ENCODE data around the gene MAMDC4.
A peak's percentile ranks its signal among the peaks of the same experiment; 100 is the strongest.
"Not testable (repeated sequence)": the region's sequence is repeated elsewhere in the genome, so short reads cannot be mapped to it uniquely, and the experiment has no call there.

MAMDC4 gene

GRCh38 chr9:136851941-136852663, at the start of gene MAMDC4:
MAMDC4 (plus strand) TSS chr9:136852346; CDS start chr9:136852417, 71 bp downstream.
- DNase-seq (ENCODE audit: low read depth in 2 of 2), result no peak

GRCh38 chr9:136803009-136803550, 49.1 kb upstream of the MAMDC4 start:
- DNase-seq (ENCODE audit: low read depth in 2 of 2), result not testable (repeated sequence)

- no peak for DNase-seq (ENCODE audit: low read depth in 2 of 2)
Observed at GRCh38 chr9:136803551-136804508, 48.3 kb upstream of the MAMDC4 start.

- no peak for DNase-seq (ENCODE audit: low read depth in 2 of 2)
Observed at GRCh38 chr9:136804509-136805206, 47.5 kb upstream of the MAMDC4 start.

GRCh38 chr9:136805207-136805740, 46.9 kb upstream of the MAMDC4 start:
- DNase-seq (ENCODE audit: low read depth in 2 of 2), result no peak

GRCh38 chr9:136806067-136806466, 46.1 kb upstream of the MAMDC4 start:
- no peak for DNase-seq (ENCODE audit: low read depth in 2 of 2)

- no peak for DNase-seq (ENCODE audit: low read depth in 2 of 2)
Observed at GRCh38 chr9:136806631-136807201, 45.4 kb upstream of the MAMDC4 start.

GRCh38 chr9:136807281-136808074, 44.7 kb upstream of the MAMDC4 start, which contains the start of gene RABL6:
RABL6 (plus strand) TSS chr9:136807948; CDS start chr9:136808197, 249 bp downstream.
- peak; percentile 71 to 73 for DNase-seq (ENCODE audit: low read depth in 2 of 2)

- DNase-seq (ENCODE audit: low read depth in 2 of 2), result peak; percentile 15 to 29
Observed at GRCh38 chr9:136808075-136808805, 43.9 kb upstream of the MAMDC4 start.

GRCh38 chr9:136808806-136809158, 43.4 kb upstream of the MAMDC4 start:
- DNase-seq (ENCODE audit: low read depth in 2 of 2), result no peak

- DNase-seq (ENCODE audit: low read depth in 2 of 2), result no peak
Observed at GRCh38 chr9:136814725-136815421, 37.3 kb upstream of the MAMDC4 start.

- no peak for DNase-seq (ENCODE audit: low read depth in 2 of 2)
Observed at GRCh38 chr9:136815422-136815782, 36.7 kb upstream of the MAMDC4 start.

GRCh38 chr9:136820971-136821825, 30.9 kb upstream of the MAMDC4 start:
- DNase-seq (ENCODE audit: low read depth in 2 of 2), result no peak

GRCh38 chr9:136821826-136822544, 30.2 kb upstream of the MAMDC4 start:
- DNase-seq (ENCODE audit: low read depth in 2 of 2), result no peak

- DNase-seq (ENCODE audit: low read depth in 2 of 2), result no peak
Observed at GRCh38 chr9:136823136-136824046, 28.8 kb upstream of the MAMDC4 start.

GRCh38 chr9:136824496-136825225, 27.5 kb upstream of the MAMDC4 start:
- DNase-seq (ENCODE audit: low read depth in 2 of 2), result no peak
